A673 (cell line): ENCODE data around the gene SPAG7. TPM values are rescaled to one million over a fixed set of nuclear protein-coding genes. Genes with fewer than 3 reads are reported as not detected.

ENCODE experiments used
- BruUV-seq: library from RNA; stranded (reverse); fragments of 400-500 nt; replicated peaks from 2 replicates; lab custom pipeline; 2021; lab: Mats Ljungman, UMichigan
- CTCF ChIA-PET: fragments of 300-600 bp; sonication (Branson Sonifier 250); formaldehyde crosslinking; loops from one replicate; lab custom pipeline; 2022; ENCODE audit warnings: antibody characterized with exemption; lab: Charles Lee
- POLR2A ChIA-PET: fragments of 300-600 bp; sonication (Branson Sonifier 250); formaldehyde crosslinking; loops from one replicate; lab custom pipeline; 2022; ENCODE audit warnings: antibody characterized with exemption; ENCODE audit not compliant: low non-redundant PET; lab: Charles Lee
- DNase-seq: peaks from one replicate; pipeline ENCODE4 v3.0.0-alpha.2; 2015; ENCODE audit warnings: low spot score
- H3K27ac ChIP-seq: fragments of 200-600 bp; sonication (generic); 2 replicates; pipeline ENCODE4 v1.5.1; 2016; ENCODE audit warnings: mixed run types, low read depth, mild to moderate bottlenecking, mixed read lengths, antibody characterized with exemption, low read length; ENCODE audit not compliant: poor library complexity, severe bottlenecking
- H3K27me3 ChIP-seq: fragments of 200-600 bp; sonication (generic); replicated peaks from 2 replicates; pipeline ENCODE4 v1.6.1; 2017; ENCODE audit warnings: mixed run types, low read depth, mild to moderate bottlenecking, mixed read lengths, antibody characterized with exemption, low read length; ENCODE audit not compliant: insufficient read depth, poor library complexity
- H3K36me3 ChIP-seq: fragments of 200-600 bp; sonication (generic); 2 replicates; pipeline ENCODE4 v1.6.1; 2016; ENCODE audit warnings: mixed run types, mild to moderate bottlenecking, mixed read lengths, antibody characterized with exemption, low read length; ENCODE audit not compliant: insufficient read depth, poor library complexity, severe bottlenecking
- H3K4me1 ChIP-seq: fragments of 200-600 bp; sonication (generic); 2 replicates; pipeline ENCODE4 v1.6.1; 2017; ENCODE audit warnings: mixed run types, mild to moderate bottlenecking, mixed read lengths, antibody characterized with exemption, low read length; ENCODE audit not compliant: insufficient read depth, poor library complexity, severe bottlenecking
- H3K4me3 ChIP-seq: fragments of 200-600 bp; sonication (generic); 2 replicates; pipeline ENCODE4 v1.5.1; 2016; ENCODE audit warnings: low read depth, mixed run types, mild to moderate bottlenecking, mixed read lengths, low read length; ENCODE audit not compliant: poor library complexity, severe bottlenecking
- H3K9me3 ChIP-seq: fragments of 200-600 bp; sonication (generic); 2 replicates; pipeline ENCODE4 v1.6.1; 2016; ENCODE audit warnings: mixed run types, low read depth, mild to moderate bottlenecking, mixed read lengths, antibody characterized with exemption, low read length; ENCODE audit not compliant: poor library complexity, severe bottlenecking
- EZH2 ChIP-seq: fragments of 200-600 bp; sonication (generic); IDR thresholded peaks from 2 replicates; pipeline ENCODE4 v1.6.1; 2017; ENCODE audit warnings: borderline replicate concordance, low read depth, mild to moderate bottlenecking, mixed read lengths, antibody characterized with exemption, low read length; ENCODE audit not compliant: poor library complexity, severe bottlenecking
- intact Hi-C: fragments of 100-400 bp; cut with micrococcal nuclease; formaldehyde crosslinking; loops from one replicate; pipeline ENCODE4 v1.10.0; 2022; ENCODE audit not compliant: unreplicated experiment
- total RNA-seq: library from RNA; stranded (reverse); gene quantifications from 2 replicates; pipeline ENCODE4 v1.2.3, GENCODE V29; 2021
- TF ChIP-seq, protein P1 (sequence below): fragments of 300-800, 200-600 bp; sonication (generic); conservative IDR thresholded peaks from 2 replicates; pipeline ENCODE4 v1.5.1; 2017; ENCODE audit warnings: low read depth, mild to moderate bottlenecking, antibody characterized with exemption, low read length, moderate library complexity, mixed read lengths

The SPAG7 gene
- total RNA-seq, 1 experiment from 2014 or later = 74.8 TPM

- peaks cover 36% of the 10 kb centered on the region for H3K4me1 ChIP-seq
- H3K36me3 ChIP-seq = peaks cover 52% of the 10 kb centered on the region
- intact Hi-C loops = no loop called here
- peak overlapping the region; percentile 75 for H3K4me3 ChIP-seq
- no peaks in the 10 kb centered on the region for H3K9me3 ChIP-seq
- DNase-seq = no peak
- no peaks in the 10 kb centered on the region for H3K27me3 ChIP-seq
- ChIA-PET POLR2A (no interaction called here), CTCF (no interaction called here)
- TF ChIP-seq, protein P1, sequence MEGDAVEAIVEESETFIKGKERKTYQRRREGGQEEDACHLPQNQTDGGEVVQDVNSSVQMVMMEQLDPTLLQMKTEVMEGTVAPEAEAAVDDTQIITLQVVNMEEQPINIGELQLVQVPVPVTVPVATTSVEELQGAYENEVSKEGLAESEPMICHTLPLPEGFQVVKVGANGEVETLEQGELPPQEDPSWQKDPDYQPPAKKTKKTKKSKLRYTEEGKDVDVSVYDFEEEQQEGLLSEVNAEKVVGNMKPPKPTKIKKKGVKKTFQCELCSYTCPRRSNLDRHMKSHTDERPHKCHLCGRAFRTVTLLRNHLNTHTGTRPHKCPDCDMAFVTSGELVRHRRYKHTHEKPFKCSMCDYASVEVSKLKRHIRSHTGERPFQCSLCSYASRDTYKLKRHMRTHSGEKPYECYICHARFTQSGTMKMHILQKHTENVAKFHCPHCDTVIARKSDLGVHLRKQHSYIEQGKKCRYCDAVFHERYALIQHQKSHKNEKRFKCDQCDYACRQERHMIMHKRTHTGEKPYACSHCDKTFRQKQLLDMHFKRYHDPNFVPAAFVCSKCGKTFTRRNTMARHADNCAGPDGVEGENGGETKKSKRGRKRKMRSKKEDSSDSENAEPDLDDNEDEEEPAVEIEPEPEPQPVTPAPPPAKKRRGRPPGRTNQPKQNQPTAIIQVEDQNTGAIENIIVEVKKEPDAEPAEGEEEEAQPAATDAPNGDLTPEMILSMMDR = no peak
- TF ChIP-seq EZH2 = no peak
- H3K27ac ChIP-seq = peak overlapping the region; percentile 94
- no TSS peak for BruUV-seq
Observed at GRCh38 chr17:4941319-4941610, 26.4 kb downstream of the SPAG7 start.

GRCh38 chr17:4940555-4941318 is 26.9 kb downstream of the SPAG7 start:
- POLR2A ChIA-PET = interaction anchor here (0.5 to 0.6 kb wide), 2 partner anchors 95 to 439 kb away, joined by 4 to 7 read pairs; partner anchors contain the start of gene SLC52A1
- H3K27me3 ChIP-seq = no peaks in the 10 kb centered on the region
- intact Hi-C loops = no loop called here
- no peak for DNase-seq
- H3K4me1 ChIP-seq = peaks cover 30% of the 10 kb centered on the region
- CTCF ChIA-PET = interaction anchor here (0.5 kb wide), 1 partner anchor 8 kb away, joined by 4 read pairs; the partner anchor contains the start of gene PFN1
- peaks cover 47% of the 10 kb centered on the region for H3K36me3 ChIP-seq
- TSS peak; percentile 79 for BruUV-seq
- H3K4me3 ChIP-seq = peak overlapping the region; percentile 75
- no peaks in the 10 kb centered on the region for H3K9me3 ChIP-seq
- peak overlapping the region; percentile 94 for H3K27ac ChIP-seq
- TF ChIP-seq, protein P1 = no peak
- no peak for TF ChIP-seq EZH2

- no peaks in the 10 kb centered on the region for H3K27me3 ChIP-seq
- no peaks in the 10 kb centered on the region for H3K9me3 ChIP-seq
- peak within 1 kb of the TSS; percentile 94 for H3K27ac ChIP-seq
- ChIA-PET CTCF (interaction anchor here (0.5 to 0.7 kb wide), 3 partner anchors 8 to 37 kb away, joined by 4 read pairs; partner anchors contain the start of genes CHRNE, PFN1 and SPAG7), POLR2A (interaction anchor here (0.6 to 0.7 kb wide), 2 partner anchors 11 to 14 kb away, joined by 3 read pairs; no protein-coding TSS in a partner anchor)
- H3K36me3 ChIP-seq = peaks cover 39% of the 10 kb centered on the region
- peak within 1 kb of the TSS; percentile 75 for H3K4me3 ChIP-seq
- H3K4me1 ChIP-seq = peaks cover 23% of the 10 kb centered on the region
- no peak for TF ChIP-seq EZH2
- TF ChIP-seq, protein P1 = no peak
- intact Hi-C loops = no loop called here
- BruUV-seq = no TSS peak
- peak; percentile 100 for DNase-seq
Observed at GRCh38 chr17:4939796-4940554, 27.6 kb downstream of the SPAG7 start, which contains the start of the genes RNF167 and SLC25A11. Gene RNF167, plus strand, starts transcription at chr17:4940268. Its CDS starts 642 bp downstream, at chr17:4940910. Gene SLC25A11, minus strand, starts transcription at chr17:4940046. Its CDS starts 136 bp downstream, at chr17:4939910.
